ENCODE measurements around the gene LEF1. TPM values are rescaled to one million over a fixed set of nuclear protein-coding genes. Genes with fewer than 3 reads are reported as not detected.

Gene LEF1
- total and polyA plus RNA-seq, 2 donors (not counting 1 experiment from before 2014, with no cell fraction given), result 2.4 to 5.1 TPM

GRCh38 chr4:108049406-108049805, 119.3 kb downstream of the LEF1 start:
- Mint-ChIP-seq H3K27ac (no peak overlapping the region), H3K4me1 (peaks cover 6% of the 10 kb centered on the region), H3K4me3 (peak overlapping the region; percentile 78), H3K9me3 (ENCODE audit: insufficient read depth) (no peaks in the 10 kb centered on the region), H3K27me3 (peaks cover 5% of the 10 kb centered on the region)
- DNase-seq (no peak), ATAC-seq (ENCODE audit: low read depth) (no peak)
- no peak for TF ChIP-seq EZH2 (IDR thresholded peaks at IDR 0.05; ENCODE audit: borderline replicate concordance, insufficient read depth, low read depth, low read length, poor library complexity, severe bottlenecking)
- no peak for TF ChIP-seq CTCF (IDR thresholded peaks at IDR 0.05)
- Histone ChIP-seq H3K9ac (ENCODE audit: low read length) (peak overlapping the region; percentile 38), H3K27me3 (replicated peaks in 1 of 4; ENCODE audit: control extremely low read depth in 1 of 4, control insufficient read depth in 3 of 4, insufficient read depth in 4 of 4, low read length in 3 of 4) (no peaks in the 10 kb centered on the region), H3K4me2 (replicated peaks; ENCODE audit: low read depth, low read length, poor library complexity, severe bottlenecking) (peak overlapping the region; percentile 10), H3K9me3 (ENCODE audit: control extremely low read depth in 1 of 3, control insufficient read depth in 2 of 3, insufficient read depth in 1 of 3, low read length in 2 of 3) (no peaks in the 10 kb centered on the region), H3K36me3 (replicated peaks in 1 of 2; ENCODE audit: control extremely low read depth in 1 of 2, control insufficient read depth in 1 of 2, extremely low read depth in 1 of 2, insufficient read depth in 2 of 2, low read length in 1 of 2) (no peaks in the 10 kb centered on the region), H2AFZ (ENCODE audit: insufficient read depth, low read depth, low read length, poor library complexity, severe bottlenecking) (peak overlapping the region; percentile 12), H3K4me3 (ENCODE audit: control extremely low read depth in 1 of 5, extremely low read depth in 1 of 5, insufficient read depth in 1 of 5, low read depth in 2 of 5, low read length in 4 of 5) (peak overlapping the region in 3 of 5 experiments; percentile 19 to 40 (median 38)), H3K79me2 (ENCODE audit: control insufficient read depth, insufficient read depth, low read length) (no peaks in the 10 kb centered on the region), H4K20me1 (ENCODE audit: control insufficient read depth, insufficient read depth, low read length, poor library complexity, severe bottlenecking) (no peaks in the 10 kb centered on the region), H3K4me1 (ENCODE audit: control insufficient read depth in 2 of 2, insufficient read depth in 2 of 2, low read length in 2 of 2) (no peaks in the 10 kb centered on the region), H3K27ac (ENCODE audit: low read length in 2 of 2) (no peak overlapping the region)
- 76% methylated on average over 3 of the region's 5 CpGs for WGBS (ENCODE audit: insufficient coverage)
- ChIA-PET CTCF (interaction anchor here (0.9 kb wide), 1 partner anchor 291 kb away, joined by 3 read pairs; no protein-coding TSS in a partner anchor), POLR2A (no interaction called here)
- intact Hi-C loops (cut with micrococcal nuclease), result no loop called here

GRCh38 chr4:108048997-108049396, 119.7 kb downstream of the LEF1 start:
- peaks cover 5% of the 10 kb centered on the region for H3K27me3 Mint-ChIP-seq
- DNase-seq (no peak), ATAC-seq (ENCODE audit: low read depth) (no peak)
- no peak overlapping the region for H3K27ac Mint-ChIP-seq
- CTCF ChIA-PET, result no interaction called here
- H3K9me3 Mint-ChIP-seq (ENCODE audit: insufficient read depth), result no peaks in the 10 kb centered on the region
- Histone ChIP-seq H3K9ac (ENCODE audit: low read length) (peak overlapping the region; percentile 38), H3K4me1 (ENCODE audit: control insufficient read depth in 2 of 2, insufficient read depth in 2 of 2, low read length in 2 of 2) (no peaks in the 10 kb centered on the region), H3K27me3 (replicated peaks in 1 of 4; ENCODE audit: control extremely low read depth in 1 of 4, control insufficient read depth in 3 of 4, insufficient read depth in 4 of 4, low read length in 3 of 4) (no peaks in the 10 kb centered on the region), H3K4me2 (replicated peaks; ENCODE audit: low read depth, low read length, poor library complexity, severe bottlenecking) (peak overlapping the region; percentile 10), H2AFZ (ENCODE audit: insufficient read depth, low read depth, low read length, poor library complexity, severe bottlenecking) (no peak overlapping the region), H3K4me3 (ENCODE audit: control extremely low read depth in 1 of 5, extremely low read depth in 1 of 5, insufficient read depth in 1 of 5, low read depth in 2 of 5, low read length in 4 of 5) (no peak overlapping the region), H3K79me2 (ENCODE audit: control insufficient read depth, insufficient read depth, low read length) (no peaks in the 10 kb centered on the region), H4K20me1 (ENCODE audit: control insufficient read depth, insufficient read depth, low read length, poor library complexity, severe bottlenecking) (no peaks in the 10 kb centered on the region), H3K27ac (ENCODE audit: low read length in 2 of 2) (no peak overlapping the region), H3K9me3 (ENCODE audit: control extremely low read depth in 1 of 3, control insufficient read depth in 2 of 3, insufficient read depth in 1 of 3, low read length in 2 of 3) (no peaks in the 10 kb centered on the region), H3K36me3 (replicated peaks in 1 of 2; ENCODE audit: control extremely low read depth in 1 of 2, control insufficient read depth in 1 of 2, extremely low read depth in 1 of 2, insufficient read depth in 2 of 2, low read length in 1 of 2) (no peaks in the 10 kb centered on the region)
- POLR2A ChIA-PET, result no interaction called here
- 100% methylated on average over 4 of the region's 7 CpGs for WGBS (ENCODE audit: insufficient coverage)
- H3K4me1 Mint-ChIP-seq, result peaks cover 6% of the 10 kb centered on the region
- intact Hi-C loops (cut with micrococcal nuclease), result no loop called here
- TF ChIP-seq EZH2 (IDR thresholded peaks at IDR 0.05; ENCODE audit: borderline replicate concordance, insufficient read depth, low read depth, low read length, poor library complexity, severe bottlenecking), result no peak
- TF ChIP-seq CTCF (IDR thresholded peaks at IDR 0.05), result no peak
- H3K4me3 Mint-ChIP-seq, result peak overlapping the region; percentile 78

Data from B cell (primary cell).